Left lung (tissue), 10 donors: ENCODE data around the gene EPHB1. TPM values are rescaled to one million over a fixed set of nuclear protein-coding genes. Genes with fewer than 3 reads are reported as not detected.
A peak's percentile ranks its signal among the peaks of the same experiment; 100 is the strongest.

Experiments
- ATAC-seq: fragments of 200-7000 bp; cut with Tn5 transposase; one replicate; pipeline ENCODE4 v1.9.1; 2020; ENCODE audit warnings: moderate library complexity
- DNase-seq, 4 donors: peaks; one replicate each; pipeline ENCODE4 v3.0.0-alpha.2; 2013 to 2020
- H3K27ac ChIP-seq, 2 donors: fragments of 200-600 bp; sonication (generic) in 1 of 2; one replicate each; pipeline versions ENCODE4 v1.5.0 to v1.8.0; 2020 to 2021
- H3K27me3 ChIP-seq, 2 donors: fragments of 200-600 bp; sonication (generic) in 1 of 2; one replicate each; pipeline versions ENCODE4 v1.5.0 to v1.8.0; 2020 to 2021
- H3K36me3 ChIP-seq, 2 donors: fragments of 200-600 bp; sonication (generic) in 1 of 2; one replicate each; pipeline versions ENCODE4 v1.5.0 to v1.8.0; 2020 to 2021
- H3K4me1 ChIP-seq, 2 donors: fragments of 200-600 bp; one replicate each; pipeline ENCODE4 v1.8.0; 2021
- H3K4me3 ChIP-seq, 2 donors: fragments of 200-600 bp; sonication (generic) in 1 of 2; one replicate each; pipeline versions ENCODE4 v1.5.0 to v1.8.0; 2020 to 2021; ENCODE audit warnings: mild to moderate bottlenecking in 1 of 2
- H3K9me3 ChIP-seq, 2 donors: fragments of 200-600 bp; sonication (generic) in 1 of 2; one replicate each; pipeline versions ENCODE4 v1.5.0 to v1.8.0; 2020 to 2021
- intact Hi-C, 2 donors: fragments of 100-400 bp; cut with DNase I; formaldehyde crosslinking; loops; one replicate each; pipeline versions ENCODE4 v1.11.2 to v1.14.2; 2022
- polyA plus RNA-seq, 6 donors: library from polyadenylated mRNA; unstranded; fragments of 120-200 nt; gene quantifications; one replicate each; pipeline ENCODE4 v1.2.1, GENCODE V29; 2013; ENCODE audit not compliant: insufficient read length in 6 of 6
- total RNA-seq, 2 donors: library from RNA; stranded (reverse); fragmentation: NEBNext Ultra II Directional; extraction: Animal tissue kit (Norgen Biotek cat#: 25700); gene quantifications; one replicate each; pipeline ENCODE4 v1.2.1, GENCODE V29; 2021
- TF ChIP-seq, protein P1 (sequence below), 2 donors: fragments of 200-600 bp; sonication (generic) in 1 of 2; IDR thresholded peaks; one replicate each; pipeline versions ENCODE4 v1.5.0 to v1.8.0; 2021; ENCODE audit warnings: antibody characterized with exemption in 2 of 2
- donor health status: DM: no; HTN: yes; CAD: no.
- donor health status: DM: no; HTN: no; CAD: no.

The EPHB1 gene
- total and polyA plus RNA-seq, 8 donors: 1.1 to 4.3 (median 2.7) TPM

DNA sequence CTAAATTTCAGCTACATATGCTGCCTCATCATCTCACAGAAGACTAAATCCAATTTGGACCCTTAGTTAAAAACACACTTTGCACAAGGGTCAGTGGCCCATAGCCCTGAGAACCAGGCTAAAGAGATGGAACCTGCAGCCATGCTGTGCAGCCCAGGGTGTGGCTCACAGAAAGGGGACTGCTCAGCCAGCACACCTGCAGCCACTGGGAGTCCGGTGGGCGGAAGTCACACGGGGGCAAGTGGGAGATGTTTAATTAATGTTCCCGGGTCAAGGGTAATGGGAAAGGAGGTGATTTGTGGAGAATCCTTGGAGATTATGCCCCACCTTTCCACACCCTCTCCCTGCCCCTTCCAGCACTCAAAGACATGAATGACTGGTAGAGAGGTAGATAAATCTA, 467.4 kb downstream of the EPHB1 start:
- H3K27me3 ChIP-seq: peaks cover 0 to 5% of the 10 kb centered on the region in 2 donors
- intact Hi-C loops: no loop called here
- ATAC-seq (no peak), DNase-seq (no peak)
- H3K4me3 ChIP-seq: no peak overlapping the region
- H3K4me1 ChIP-seq: no peaks in the 10 kb centered on the region
- no peaks in the 10 kb centered on the region for H3K36me3 ChIP-seq
- TF ChIP-seq, protein P1, sequence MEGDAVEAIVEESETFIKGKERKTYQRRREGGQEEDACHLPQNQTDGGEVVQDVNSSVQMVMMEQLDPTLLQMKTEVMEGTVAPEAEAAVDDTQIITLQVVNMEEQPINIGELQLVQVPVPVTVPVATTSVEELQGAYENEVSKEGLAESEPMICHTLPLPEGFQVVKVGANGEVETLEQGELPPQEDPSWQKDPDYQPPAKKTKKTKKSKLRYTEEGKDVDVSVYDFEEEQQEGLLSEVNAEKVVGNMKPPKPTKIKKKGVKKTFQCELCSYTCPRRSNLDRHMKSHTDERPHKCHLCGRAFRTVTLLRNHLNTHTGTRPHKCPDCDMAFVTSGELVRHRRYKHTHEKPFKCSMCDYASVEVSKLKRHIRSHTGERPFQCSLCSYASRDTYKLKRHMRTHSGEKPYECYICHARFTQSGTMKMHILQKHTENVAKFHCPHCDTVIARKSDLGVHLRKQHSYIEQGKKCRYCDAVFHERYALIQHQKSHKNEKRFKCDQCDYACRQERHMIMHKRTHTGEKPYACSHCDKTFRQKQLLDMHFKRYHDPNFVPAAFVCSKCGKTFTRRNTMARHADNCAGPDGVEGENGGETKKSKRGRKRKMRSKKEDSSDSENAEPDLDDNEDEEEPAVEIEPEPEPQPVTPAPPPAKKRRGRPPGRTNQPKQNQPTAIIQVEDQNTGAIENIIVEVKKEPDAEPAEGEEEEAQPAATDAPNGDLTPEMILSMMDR (IDR thresholded peaks at IDR 0.05): no peak
- no peaks in the 10 kb centered on the region for H3K9me3 ChIP-seq
- H3K27ac ChIP-seq: no peak overlapping the region

DNA sequence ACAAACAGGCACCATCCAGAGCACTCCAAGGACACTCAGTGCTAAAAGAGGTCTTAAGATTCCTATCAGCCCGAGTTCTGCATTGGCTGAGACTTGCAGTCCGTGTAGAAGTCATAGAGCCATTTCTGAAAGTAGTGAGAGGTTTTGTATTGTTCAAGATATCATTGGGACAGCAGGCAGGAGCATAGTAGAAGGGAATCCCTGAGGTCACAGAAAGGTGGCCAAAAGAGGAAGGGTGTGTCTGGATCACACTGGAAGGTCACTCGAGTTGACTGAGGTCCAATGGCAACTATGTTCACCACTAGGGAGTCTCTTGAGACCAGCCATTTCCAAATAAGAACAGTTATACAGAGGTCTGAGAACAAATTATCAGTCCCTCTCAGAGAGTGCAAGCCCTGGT, 468.3 kb downstream of the EPHB1 start:
- H3K36me3 ChIP-seq: no peaks in the 10 kb centered on the region
- ATAC-seq: no peak
- intact Hi-C loops: no loop called here

GRCh38 chr3:135267487-135267886, 472.4 kb downstream of the EPHB1 start:
- Histone ChIP-seq H3K9me3 (no peaks in the 10 kb centered on the region), H3K36me3 (no peaks in the 10 kb centered on the region), H3K27ac (no peak overlapping the region), H3K4me1 (no peaks in the 10 kb centered on the region), H3K4me3 (no peak overlapping the region), H3K27me3 (no peaks in the 10 kb centered on the region)
- ATAC-seq (no peak), DNase-seq (no peak)
- intact Hi-C loops: no loop called here
- TF ChIP-seq, protein P1 (IDR thresholded peaks at IDR 0.05): no peak

More for the DNA sequence above, 468.3 kb downstream of the EPHB1 start:
- Histone ChIP-seq H3K4me3 (no peak overlapping the region), H3K27ac (no peak overlapping the region), H3K9me3 (no peaks in the 10 kb centered on the region), H3K4me1 (no peaks in the 10 kb centered on the region), H3K27me3 (peaks cover 0 to 2% of the 10 kb centered on the region in 2 donors)
- DNase-seq: no peak
- TF ChIP-seq, protein P1 (IDR thresholded peaks at IDR 0.05): no peak

- H3K27ac ChIP-seq: no peak overlapping the region
- no peaks in the 10 kb centered on the region for H3K27me3 ChIP-seq
- intact Hi-C loops: no loop called here
- no peak overlapping the region for H3K4me3 ChIP-seq
- H3K36me3 ChIP-seq: no peaks in the 10 kb centered on the region
- H3K9me3 ChIP-seq: no peaks in the 10 kb centered on the region
- DNase-seq (no peak), ATAC-seq (no peak)
- no peaks in the 10 kb centered on the region for H3K4me1 ChIP-seq
- TF ChIP-seq, protein P1 (IDR thresholded peaks at IDR 0.05): no peak
Observed at GRCh38 chr3:135268941-135269532, 474.0 kb downstream of the EPHB1 start.

- intact Hi-C loops: no loop called here
- DNase-seq: peak in 1 of 4 donors; percentile 47
- Histone ChIP-seq H3K27ac (no peak overlapping the region), H3K36me3 (no peaks in the 10 kb centered on the region), H3K27me3 (no peaks in the 10 kb centered on the region), H3K4me3 (no peak overlapping the region), H3K4me1 (no peaks in the 10 kb centered on the region), H3K9me3 (peaks cover 0 to 9% of the 10 kb centered on the region in 2 donors)
- no peak for ATAC-seq
- TF ChIP-seq, protein P1 (IDR thresholded peaks at IDR 0.05): no peak
Observed at GRCh38 chr3:135271177-135272025, 476.3 kb downstream of the EPHB1 start.
